Chondrocyte (in vitro differentiated cells): Measurements from ENCODE around the gene ZNF521. TPM values are rescaled to one million over a fixed set of nuclear protein-coding genes. Genes with fewer than 3 reads are reported as not detected.

Experiments
- DNase-seq: peaks from one replicate; pipeline ENCODE4 v3.0.0; 2021; ENCODE audit warnings: mixed read lengths, low spot score
- H3K27ac Mint-ChIP-seq: one replicate; pipeline ENCODE4 v1.8.0; 2021; ENCODE audit warnings: mild to moderate bottlenecking, moderate library complexity, mixed read lengths; ENCODE audit not compliant: unreplicated experiment
- H3K27me3 Mint-ChIP-seq: 2 replicates; pipeline ENCODE4 v1.8.0; 2021; ENCODE audit warnings: low read depth, mixed read lengths
- H3K36me3 Mint-ChIP-seq: 2 replicates; pipeline ENCODE4 v1.8.0; 2021; ENCODE audit warnings: low read depth, mixed read lengths
- H3K4me1 Mint-ChIP-seq: 2 replicates; pipeline ENCODE4 v1.8.0; 2021; ENCODE audit warnings: low read depth, mild to moderate bottlenecking, mixed read lengths
- H3K4me3 Mint-ChIP-seq: one replicate; pipeline ENCODE4 v1.8.0; 2021; ENCODE audit warnings: mild to moderate bottlenecking, moderate library complexity, mixed read lengths; ENCODE audit not compliant: unreplicated experiment
- H3K9me3 Mint-ChIP-seq: 2 replicates; pipeline ENCODE4 v1.8.0; 2021; ENCODE audit warnings: low read depth, mixed read lengths
- total RNA-seq: library from RNA; stranded (reverse); gene quantifications from 3 replicates; pipeline ENCODE4 v1.2.1, GENCODE V29; 2021
- TF ChIP-seq, protein P1 (sequence below): fragments of 200-600 bp; sonication (generic); IDR thresholded peaks from 2 replicates; pipeline ENCODE4 v1.5.0; 2021; ENCODE audit warnings: antibody characterized with exemption, mild to moderate bottlenecking, moderate library complexity

Gene ZNF521
- total RNA-seq, 1 donor from 2014 or later, result 29.7 TPM

DNA sequence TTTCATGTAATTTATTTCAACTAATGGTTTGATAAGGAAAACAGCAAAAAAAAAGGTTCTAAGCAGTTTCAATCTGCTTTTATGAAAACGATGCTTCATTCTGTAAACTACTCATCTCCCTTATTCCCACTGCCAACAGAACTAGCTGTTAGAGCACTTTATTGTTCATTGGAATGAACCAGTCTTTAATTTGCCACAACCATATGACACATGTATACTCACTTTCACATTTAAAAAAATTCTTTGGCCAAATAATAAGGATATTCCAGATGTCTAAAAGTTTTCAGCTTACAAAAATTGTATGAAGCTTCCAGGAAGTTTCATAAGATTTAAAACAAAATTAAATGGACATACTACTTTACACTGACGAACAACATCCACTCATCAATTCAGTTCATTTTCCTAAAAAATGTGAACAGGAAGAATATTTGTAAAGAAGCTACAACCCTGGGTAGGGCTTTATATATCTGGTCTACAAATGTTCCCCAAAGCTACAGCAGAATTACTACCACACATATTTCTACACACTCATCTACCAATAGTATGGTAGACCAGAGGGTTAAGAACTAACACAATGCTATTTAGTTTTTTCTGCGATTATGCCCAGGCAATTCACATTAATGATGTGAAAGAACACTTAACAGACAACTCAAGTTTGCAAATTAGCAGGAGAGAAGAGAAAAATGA, 37.7 kb downstream of the ZNF521 start:
- peaks cover 13% of the 10 kb centered on the region for H3K4me1 Mint-ChIP-seq

DNA sequence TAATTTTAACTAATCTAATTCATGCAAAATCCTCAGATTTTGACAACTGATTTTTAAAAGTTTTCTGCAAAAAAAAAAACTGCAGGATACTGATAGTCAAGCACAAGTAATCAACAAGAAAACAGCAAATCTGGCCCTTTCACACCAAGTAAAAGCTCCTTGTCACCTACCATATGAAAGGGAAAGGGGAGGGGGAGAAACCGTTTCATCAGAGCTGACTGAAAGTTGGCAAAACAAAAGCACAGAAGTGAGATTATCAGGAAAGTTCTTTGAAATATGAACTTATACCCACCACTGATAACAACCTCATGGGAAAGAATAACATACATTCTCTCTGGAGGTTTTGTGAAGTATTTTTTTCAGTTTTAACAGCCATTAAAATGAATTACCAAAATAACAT, 38.7 kb downstream of the ZNF521 start:
- Mint-ChIP-seq H3K27me3 (no peaks in the 10 kb centered on the region), H3K36me3 (peaks cover 3% of the 10 kb centered on the region), H3K4me1 (peaks cover 13% of the 10 kb centered on the region), H3K27ac (no peak overlapping the region), H3K4me3 (no peak overlapping the region), H3K9me3 (no peaks in the 10 kb centered on the region)
- DNase-seq, result no peak
- TF ChIP-seq, protein P1, sequence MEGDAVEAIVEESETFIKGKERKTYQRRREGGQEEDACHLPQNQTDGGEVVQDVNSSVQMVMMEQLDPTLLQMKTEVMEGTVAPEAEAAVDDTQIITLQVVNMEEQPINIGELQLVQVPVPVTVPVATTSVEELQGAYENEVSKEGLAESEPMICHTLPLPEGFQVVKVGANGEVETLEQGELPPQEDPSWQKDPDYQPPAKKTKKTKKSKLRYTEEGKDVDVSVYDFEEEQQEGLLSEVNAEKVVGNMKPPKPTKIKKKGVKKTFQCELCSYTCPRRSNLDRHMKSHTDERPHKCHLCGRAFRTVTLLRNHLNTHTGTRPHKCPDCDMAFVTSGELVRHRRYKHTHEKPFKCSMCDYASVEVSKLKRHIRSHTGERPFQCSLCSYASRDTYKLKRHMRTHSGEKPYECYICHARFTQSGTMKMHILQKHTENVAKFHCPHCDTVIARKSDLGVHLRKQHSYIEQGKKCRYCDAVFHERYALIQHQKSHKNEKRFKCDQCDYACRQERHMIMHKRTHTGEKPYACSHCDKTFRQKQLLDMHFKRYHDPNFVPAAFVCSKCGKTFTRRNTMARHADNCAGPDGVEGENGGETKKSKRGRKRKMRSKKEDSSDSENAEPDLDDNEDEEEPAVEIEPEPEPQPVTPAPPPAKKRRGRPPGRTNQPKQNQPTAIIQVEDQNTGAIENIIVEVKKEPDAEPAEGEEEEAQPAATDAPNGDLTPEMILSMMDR, result no peak

More for the DNA sequence above, 37.7 kb downstream of the ZNF521 start:
- Mint-ChIP-seq H3K27ac (no peak overlapping the region), H3K36me3 (peaks cover 7% of the 10 kb centered on the region), H3K4me3 (no peak overlapping the region), H3K27me3 (no peaks in the 10 kb centered on the region), H3K9me3 (no peaks in the 10 kb centered on the region)
- no peak for DNase-seq
- TF ChIP-seq, protein P1, result no peak

- Mint-ChIP-seq H3K27ac (no peak overlapping the region), H3K27me3 (no peaks in the 10 kb centered on the region), H3K9me3 (no peaks in the 10 kb centered on the region), H3K4me3 (no peak overlapping the region), H3K4me1 (peaks cover 31% of the 10 kb centered on the region), H3K36me3 (peaks cover under 1% of the 10 kb centered on the region)
- DNase-seq, result no peak
- TF ChIP-seq, protein P1, result peak; percentile 65
These were observed 41.9 kb downstream of the ZNF521 start for GRCh38 chr18:25310045-25310444.

- Mint-ChIP-seq H3K27me3 (no peaks in the 10 kb centered on the region), H3K36me3 (no peaks in the 10 kb centered on the region), H3K27ac (no peak overlapping the region), H3K4me3 (no peak overlapping the region), H3K9me3 (no peaks in the 10 kb centered on the region), H3K4me1 (peaks cover 31% of the 10 kb centered on the region)
- TF ChIP-seq, protein P1, result no peak
- DNase-seq, result no peak
These were observed 43.6 kb downstream of the ZNF521 start for GRCh38 chr18:25308381-25308780.

DNA sequence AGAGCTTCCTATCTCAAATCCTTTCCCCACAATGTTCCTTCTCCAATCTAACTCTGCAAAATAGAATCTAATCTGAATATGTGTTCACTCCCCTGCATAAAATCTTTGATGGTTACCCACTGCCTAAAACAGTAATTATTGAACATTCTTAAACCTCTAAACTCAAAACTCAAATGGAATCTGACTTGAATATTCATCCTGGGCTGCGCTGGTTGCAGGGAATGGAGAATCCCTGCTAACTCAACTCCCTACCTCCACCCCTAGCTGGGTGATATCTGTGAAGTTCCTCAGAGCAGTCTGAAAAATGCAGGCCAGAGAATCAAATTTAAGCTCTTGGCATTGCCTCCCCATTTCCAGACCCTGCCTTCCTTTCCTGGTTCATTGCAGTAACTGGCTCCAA, 44.8 kb downstream of the ZNF521 start:
- H3K4me3 Mint-ChIP-seq, result no peak overlapping the region
- no peaks in the 10 kb centered on the region for H3K9me3 Mint-ChIP-seq
- peaks cover 31% of the 10 kb centered on the region for H3K4me1 Mint-ChIP-seq
- H3K27ac Mint-ChIP-seq, result no peak overlapping the region
- TF ChIP-seq, protein P1, result no peak
- no peaks in the 10 kb centered on the region for H3K36me3 Mint-ChIP-seq
- DNase-seq, result no peak
- no peaks in the 10 kb centered on the region for H3K27me3 Mint-ChIP-seq
